ENCODE data around the gene WRAP73.
A peak's percentile ranks its signal among the peaks of the same experiment; 100 is the strongest.
"Not testable (repeated sequence)": the region's sequence is repeated elsewhere in the genome, so short reads cannot be mapped to it uniquely, and the experiment has no call there.

WRAP73 gene

DNA sequence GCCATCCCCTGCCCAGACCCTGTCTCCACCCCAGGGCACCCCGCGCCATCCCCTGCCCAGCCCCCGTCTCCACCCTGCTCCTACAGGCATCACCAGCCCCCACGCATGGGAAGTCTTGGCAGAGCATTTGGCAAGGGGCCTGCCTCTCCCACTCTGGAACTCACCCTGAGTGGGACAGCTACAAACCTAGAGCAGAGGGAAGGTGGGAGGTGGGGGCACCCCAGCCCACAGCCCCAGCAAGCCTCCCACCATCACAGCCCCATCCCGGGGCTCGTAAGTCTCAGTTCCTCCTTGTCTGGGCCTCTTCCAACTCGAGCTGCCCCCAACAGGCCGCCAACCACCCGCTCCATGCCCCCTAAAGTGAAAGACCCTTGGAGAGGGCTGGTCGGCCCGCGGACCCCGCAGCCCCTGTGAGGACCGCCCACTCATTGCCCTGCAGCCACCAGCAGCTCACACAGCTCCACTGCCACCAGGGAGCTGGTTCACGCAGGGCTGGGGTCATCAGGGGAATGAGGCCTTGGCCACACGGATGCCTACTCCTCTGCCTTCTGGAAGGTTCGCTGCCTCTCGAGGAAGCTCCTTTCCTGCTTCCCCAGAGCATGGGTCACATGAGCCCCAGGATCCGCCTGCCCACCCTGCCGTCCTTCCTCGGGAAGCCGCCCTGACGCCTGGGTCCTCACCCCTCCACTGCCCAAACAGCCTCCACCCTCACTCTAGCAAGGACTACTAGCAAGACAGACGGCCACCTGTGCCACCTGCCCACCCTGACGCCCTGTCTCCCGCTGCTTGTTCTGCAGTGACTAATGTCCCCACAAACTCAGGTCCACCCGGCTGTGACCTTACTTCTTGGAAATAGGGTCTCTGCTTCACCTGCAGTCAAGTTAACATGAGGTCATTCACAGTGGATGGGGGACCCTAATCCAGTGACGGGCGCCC lies 53.0 kb downstream of the WRAP73 start:
- no peak for DNase-seq (ENCODE audit: low spot score)

DNA sequence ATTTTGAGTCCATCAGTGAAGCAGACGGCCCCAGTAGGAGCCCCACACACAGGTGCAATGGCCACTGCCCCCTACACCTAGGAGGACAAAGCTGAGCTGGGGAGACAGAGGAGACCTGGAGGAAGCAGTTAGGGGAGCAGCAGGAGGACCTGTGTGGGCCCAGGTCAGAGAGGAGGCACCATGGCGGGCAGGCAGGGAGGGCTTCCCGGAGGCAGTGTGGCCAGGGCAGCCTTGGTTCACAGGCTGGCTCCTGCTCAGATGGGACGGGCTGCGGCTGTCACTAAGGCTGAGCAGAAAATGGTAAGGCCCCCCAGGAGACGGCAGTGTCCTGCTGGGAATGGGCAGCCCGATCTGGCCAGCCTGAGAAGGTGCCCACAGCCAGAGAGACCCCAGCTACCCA lies 54.0 kb downstream of the WRAP73 start:
- no peak for DNase-seq (ENCODE audit: low spot score)

DNA sequence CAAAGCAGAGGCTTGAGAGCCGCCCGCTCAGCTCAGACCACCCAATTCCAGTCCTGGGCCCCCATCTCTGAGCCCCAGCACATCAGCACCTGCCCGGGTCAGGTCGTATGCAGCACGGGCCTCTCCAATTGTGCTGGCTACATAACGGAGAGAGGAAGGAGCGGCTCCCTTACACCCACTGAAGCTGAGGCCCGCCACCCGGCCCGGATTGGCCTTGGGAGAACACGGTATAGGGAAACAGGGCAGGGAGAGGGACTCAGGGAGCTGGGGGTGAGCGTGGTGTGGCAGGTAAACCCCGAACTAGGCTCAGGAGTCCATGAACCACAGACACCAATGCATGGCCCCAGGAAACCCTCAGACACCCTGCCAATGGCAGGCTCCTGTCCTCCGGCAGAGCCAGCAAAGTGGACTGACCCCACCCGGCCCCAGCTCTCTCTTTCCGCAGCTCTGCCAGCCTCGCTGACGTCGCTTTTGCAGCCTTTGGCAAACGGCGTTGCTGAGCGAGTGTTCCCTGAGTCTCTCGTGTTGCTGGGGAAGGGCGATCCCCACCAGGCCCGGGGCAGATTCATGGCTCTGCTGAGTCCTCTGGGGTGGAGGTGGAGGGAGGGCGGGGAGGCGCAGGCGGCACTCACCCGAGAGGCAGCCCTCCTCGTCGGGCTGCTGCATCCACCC lies 55.1 kb downstream of the WRAP73 start:
- DNase-seq (ENCODE audit: low spot score): no peak

DNA sequence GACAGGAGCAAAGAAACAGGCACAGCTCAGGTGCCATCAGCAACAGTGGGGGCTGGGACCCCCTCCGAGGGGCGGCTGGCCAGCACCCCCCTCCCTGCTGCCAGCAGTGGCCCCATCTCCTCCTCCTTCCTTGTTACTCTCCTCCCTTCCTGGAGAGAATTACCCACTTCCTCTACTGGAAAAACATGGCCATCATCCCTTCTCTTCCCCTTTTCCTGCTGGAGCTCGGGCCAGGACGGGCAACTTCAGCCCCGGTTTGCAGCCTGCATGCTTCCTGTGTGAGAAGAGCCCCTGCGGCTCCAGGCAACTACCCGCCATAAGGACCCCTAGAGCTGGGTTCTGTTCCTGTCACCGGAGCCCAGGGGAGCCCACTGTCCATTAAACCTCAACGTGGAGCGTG lies 56.2 kb downstream of the WRAP73 start:
- DNase-seq (ENCODE audit: low spot score): no peak

DNA sequence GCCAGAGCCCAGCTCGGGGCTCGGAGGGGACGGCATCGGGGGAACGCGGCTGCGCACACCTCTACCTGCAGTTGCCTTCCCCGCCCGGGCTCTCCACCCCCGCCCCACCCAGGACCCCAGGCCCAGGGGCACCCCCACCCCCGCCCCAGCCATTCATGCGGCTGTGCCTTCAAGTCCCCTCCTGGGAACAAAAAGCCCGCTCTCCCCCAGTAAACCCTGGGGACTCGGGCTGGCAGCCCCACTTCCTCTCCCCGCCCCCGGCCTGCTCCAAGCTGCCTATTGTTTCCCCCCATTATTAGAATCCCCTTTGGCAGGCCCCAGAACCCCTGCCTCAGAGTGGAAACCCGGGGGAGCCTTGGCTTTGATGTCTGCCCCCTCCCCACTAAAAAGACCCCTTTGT lies 56.6 kb downstream of the WRAP73 start:
- DNase-seq (ENCODE audit: low spot score): no peak

DNA sequence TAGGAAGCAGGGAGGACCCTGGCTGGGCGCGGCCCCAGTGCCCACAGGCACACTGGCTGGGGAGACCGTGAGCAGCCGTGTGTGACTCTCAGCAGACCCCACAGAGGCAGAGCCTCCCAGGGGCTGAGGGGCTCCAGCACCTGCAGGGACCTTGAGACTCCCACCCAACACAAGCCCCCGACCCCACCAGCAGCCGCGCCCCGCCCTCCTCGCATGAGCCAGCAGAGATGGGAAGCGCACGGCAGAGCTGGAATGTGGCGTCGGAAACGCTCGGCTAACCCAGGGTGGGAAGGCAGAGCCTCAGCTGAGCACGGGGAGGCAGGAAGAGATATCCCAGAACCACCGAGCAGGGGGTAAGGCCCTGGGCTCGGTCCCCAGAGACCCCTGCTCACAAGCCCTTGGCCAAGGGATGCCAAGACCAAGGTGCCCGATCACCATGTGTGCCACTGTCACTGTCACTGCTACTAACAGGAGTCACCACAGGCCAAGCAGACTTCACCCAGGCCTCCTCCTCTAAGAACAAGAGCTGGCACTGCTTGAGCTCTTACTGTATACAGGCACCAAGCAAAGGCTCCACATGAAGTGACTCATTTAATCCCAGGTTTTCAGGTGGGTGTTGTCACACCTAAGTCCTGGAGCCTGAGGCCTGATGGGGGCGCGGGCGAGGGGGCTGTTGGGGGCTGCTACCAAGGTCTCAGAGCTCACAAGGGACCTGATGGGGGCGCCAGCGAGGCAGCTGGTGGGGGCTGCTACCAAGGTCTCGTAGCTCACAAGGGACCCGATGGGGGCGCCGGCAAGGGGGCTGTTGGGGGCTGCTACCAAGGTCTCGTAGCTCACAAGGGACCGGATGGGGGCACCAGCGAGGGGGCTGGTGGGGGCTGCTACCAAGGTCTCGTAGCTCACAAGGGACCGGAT lies 58.7 kb downstream of the WRAP73 start:
- DNase-seq (ENCODE audit: low spot score): no peak

DNA sequence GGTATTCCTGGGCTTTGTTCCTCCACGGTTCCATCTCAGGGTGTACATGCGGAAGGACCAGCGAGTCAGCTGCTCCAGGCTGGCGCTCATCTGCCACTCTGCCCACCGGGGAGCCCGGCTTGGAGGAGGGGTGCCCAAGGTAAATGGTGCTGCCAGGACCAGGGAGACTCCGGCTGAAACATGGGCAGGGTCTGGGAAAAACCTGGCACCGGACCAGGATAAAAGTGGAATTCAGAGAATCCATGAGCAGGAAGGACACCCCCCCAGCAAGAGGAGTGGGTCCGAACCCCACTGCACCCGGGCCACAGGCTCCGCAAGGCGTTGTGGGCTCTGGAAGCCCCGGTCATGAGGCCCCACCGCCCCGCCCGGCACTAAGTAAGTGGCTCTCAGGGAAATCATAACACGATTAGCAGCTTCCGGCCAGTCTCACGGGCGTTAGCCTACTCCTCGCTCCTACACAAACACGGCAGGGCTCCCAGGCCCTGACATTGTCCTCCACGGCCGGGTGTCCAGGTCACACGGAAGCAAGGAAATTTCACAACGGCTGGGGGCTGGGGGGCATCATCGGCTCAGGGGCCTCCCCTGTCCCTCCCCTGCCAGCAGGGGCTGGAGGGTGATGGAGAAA lies 59.7 kb downstream of the WRAP73 start:
- DNase-seq (ENCODE audit: low spot score): no peak

DNA sequence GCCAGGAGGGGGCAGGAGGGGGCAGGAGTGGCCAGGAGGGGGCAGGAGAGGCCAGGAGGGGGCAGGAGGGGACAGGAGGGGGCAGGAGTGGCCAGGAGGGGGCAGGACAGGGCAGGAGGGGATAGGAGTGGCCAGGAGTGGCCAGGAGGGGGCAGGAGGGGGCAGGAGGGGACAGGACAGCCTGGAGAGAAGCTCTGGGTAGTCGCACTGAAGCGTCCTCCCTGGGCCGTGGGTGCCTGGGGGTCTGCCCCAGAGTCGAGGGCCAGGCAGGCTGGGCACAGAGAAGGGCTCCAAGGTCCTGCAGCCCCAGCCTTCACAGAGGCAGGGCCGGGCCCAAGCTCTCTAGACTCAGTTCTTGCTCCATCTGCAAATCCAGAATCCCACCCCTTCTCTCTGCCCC lies 61.5 kb downstream of the WRAP73 start:
- DNase-seq (ENCODE audit: low spot score): no peak

DNA sequence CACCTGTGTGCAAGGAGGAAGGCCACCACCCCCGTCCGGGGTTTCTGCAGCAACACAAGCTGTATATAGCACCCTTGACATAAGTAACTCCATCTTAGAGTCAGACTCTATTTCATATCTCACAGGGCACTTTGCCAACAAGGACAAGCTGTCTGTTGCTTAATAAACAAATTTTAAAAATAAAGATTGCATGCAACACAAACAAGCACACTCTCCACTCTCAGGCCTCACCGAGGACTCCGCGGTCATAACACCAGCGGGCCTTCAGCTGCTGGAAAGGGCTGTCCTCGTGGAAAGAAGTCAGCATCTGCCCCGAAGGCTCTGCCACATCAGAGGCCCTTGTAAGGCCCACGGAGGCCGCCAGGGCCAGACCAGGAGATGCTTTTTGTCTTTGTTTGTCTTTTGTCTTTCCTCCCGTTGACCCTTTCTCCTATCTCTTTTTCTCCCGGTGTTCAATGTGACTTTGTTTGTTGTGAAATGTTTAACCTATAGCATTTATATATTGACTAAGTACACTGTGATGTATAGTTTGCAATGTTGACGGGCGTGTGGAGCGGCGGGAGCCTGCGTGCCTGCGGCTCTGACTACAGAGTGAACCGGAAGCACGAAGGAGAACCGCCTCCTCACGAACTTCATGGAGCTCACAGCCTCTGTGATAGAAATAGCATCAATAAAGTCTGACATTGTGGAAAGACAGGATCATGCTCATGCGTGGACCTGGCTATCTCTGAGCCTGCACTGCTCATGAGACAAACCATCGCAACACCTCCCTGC lies 62.7 kb downstream of the WRAP73 start:
- DNase-seq (ENCODE audit: low spot score): peak; percentile 43

DNA sequence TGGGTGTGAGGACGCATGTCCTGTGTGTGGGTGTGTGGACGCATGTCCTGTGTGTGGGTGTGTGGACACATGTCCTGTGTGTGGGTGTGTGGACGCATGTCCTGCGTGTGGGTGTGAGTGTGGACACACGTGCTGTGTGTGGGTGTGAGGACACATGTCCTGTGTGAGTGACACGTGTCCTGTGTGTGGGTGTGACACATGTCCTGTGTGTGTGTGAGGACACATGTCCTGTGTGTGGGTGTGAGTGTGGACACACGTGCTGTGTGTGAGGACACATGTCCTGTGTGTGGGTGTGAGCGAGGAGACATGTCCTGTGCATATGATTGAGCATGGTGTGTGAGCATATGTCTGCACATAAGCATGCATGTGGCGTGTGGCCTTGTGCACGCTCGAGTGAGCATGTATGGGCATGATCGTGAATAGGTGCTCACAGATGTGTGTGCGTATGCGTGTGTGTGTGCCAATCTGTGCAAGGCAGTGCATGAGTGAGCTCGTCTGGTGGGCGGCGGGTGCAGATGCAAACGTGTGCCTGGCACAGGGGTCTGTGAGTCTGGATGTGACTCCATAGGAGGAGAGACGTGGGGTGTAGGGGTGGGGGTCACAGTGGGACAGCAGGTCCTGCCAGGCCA lies 63.8 kb downstream of the WRAP73 start:
- no peak for DNase-seq (ENCODE audit: low spot score)

DNA sequence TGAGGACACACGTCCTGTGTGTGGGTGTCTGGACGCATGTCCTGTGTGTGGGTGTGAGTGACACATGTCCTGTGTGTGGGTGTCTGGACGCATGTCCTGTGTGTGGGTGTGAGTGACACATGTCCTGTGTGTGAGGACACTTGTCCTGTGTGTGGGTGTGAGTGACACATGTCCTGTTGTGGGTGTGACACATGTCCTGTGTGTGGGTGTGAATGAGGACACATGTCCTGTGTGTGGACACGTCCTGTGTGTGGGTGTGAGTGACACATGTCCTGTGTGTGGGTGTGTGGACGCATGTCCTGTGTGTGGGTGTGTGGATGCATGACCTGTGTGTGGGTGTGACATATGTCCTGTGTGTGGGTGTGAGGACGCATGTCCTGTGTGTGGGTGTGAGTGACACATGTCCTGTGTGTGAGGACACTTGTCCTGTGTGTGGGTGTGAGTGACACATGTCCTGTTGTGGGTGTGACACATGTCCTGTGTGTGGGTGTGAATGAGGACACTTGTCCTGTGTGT lies 64.5 kb downstream of the WRAP73 start:
- not testable (repeated sequence) for DNase-seq (ENCODE audit: low spot score)

DNA sequence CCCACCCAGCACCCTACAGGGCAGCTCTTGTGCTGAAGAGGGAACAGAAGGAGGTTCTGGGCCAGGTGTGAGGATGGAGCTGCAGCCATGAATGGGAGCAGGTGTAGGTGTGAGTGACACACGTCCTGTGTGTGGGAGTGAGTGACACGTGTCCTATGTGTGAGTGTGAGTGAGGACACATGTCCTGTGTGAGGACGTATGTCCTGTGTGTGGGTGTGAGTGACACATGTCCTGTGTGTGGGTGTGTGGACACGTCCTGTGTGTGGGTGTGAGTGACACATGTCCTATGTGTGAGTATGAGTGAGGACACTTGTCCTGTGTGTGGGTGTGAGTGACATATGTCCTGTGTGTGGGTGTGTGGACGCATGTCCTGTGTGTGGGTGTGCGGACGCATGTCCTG lies 65.0 kb downstream of the WRAP73 start:
- no peak for DNase-seq (ENCODE audit: low spot score)

DNA sequence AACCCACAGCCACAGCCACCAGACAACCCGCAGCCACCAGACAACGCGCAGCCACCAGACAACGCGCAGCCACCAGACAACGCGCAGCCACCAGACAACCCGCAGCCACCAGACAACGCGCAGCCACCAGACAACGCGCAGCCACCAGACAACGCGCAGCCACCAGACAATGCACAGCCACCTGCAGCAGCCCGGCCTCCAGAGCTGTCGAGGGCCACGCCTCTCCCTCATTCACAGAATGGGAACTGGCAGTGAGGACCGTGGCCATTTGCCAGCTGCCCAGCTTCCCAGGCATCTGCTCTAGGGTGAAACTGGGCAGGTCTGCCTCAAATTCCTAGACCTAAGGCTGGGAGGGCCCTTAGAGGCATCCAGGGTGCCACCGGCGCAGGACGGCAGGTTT lies 66.2 kb downstream of the WRAP73 start:
- not testable (repeated sequence) for DNase-seq (ENCODE audit: low spot score)

DNA sequence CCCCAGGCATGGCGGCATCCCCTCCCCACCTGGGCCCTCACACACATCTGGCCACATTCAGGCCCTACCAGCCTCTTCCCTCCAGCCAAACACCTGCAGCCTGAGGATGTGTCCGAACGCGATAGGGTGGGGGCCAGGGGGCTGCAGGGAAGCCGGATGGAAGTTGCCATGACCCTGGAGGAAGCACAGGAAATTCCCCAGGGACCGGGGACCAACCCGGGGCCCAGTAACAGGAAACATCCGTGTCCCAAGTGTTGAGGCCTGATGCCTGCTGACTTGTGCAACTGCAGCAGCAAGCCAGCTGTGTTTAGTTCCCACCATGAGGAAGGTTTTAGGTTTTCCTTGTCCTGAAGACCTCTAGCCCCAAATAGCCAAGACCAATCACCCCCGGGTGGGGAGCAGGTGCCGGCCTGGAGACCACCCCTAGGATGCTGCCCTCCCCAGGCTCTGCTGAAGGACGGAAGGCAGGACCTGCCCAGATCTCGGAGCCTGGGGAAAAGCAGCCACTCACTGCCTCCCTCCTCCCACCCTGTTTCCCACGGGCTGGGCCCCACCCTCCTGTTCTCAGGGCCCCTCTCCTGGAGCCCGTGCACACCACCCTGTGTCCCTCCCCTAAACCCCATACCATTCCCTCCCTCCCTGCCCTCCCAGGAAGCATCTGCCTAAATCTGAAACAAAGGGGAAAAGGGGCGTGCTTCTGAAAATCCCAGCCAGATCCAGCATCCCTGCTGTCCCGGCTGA lies 68.4 kb downstream of the WRAP73 start:
- DNase-seq (ENCODE audit: low spot score): no peak

Data from HuH-7 (cell line).